Retina (tissue), 1 donor: Measurements from ENCODE around the gene PTPRN2.
"Not testable (repeated sequence)": the region's sequence is repeated elsewhere in the genome, so short reads cannot be mapped to it uniquely, and the experiment has no call there.

Source experiments
- DNase-seq: peaks from one replicate; pipeline ENCODE4 v3.0.0-alpha.2; 2016

The PTPRN2 gene

GRCh38 chr7:157847756-157848487, 739.7 kb downstream of the PTPRN2 start:
- not testable (repeated sequence) for DNase-seq

GRCh38 chr7:157846746-157847145, 740.9 kb downstream of the PTPRN2 start:
- not testable (repeated sequence) for DNase-seq

- DNase-seq, result no peak
These were observed 741.4 kb downstream of the PTPRN2 start for GRCh38 chr7:157846271-157846670.

GRCh38 chr7:157845203-157845835, 742.3 kb downstream of the PTPRN2 start:
- no peak for DNase-seq

DNA sequence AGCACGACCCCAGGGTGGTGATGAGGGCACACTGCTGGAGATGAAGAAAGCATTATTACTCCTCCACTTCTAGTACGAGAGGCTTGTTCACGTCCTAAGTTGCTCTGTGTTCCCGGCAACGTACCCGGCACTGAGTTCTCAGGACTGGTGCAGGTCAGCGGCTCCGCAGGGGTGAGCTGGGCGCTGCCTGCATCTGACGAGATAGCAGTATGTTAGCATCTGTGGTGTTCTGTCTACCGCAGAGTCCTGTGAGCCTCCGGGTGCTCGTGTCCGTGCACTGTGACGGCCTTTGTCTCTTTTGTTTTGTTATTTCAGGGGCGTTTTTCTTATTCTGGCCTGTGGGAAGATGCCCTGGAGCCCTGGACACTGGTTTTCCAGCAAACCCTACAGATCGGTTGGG, 743.0 kb downstream of the PTPRN2 start:
- no peak for DNase-seq

- DNase-seq, result no peak
These were observed 743.5 kb downstream of the PTPRN2 start for GRCh38 chr7:157844141-157844540.

- no peak for DNase-seq
These were observed 744.1 kb downstream of the PTPRN2 start for GRCh38 chr7:157843336-157844140.

GRCh38 chr7:157841773-157842370, 745.8 kb downstream of the PTPRN2 start:
- no peak for DNase-seq

- peak; percentile 68 for DNase-seq
These were observed 746.5 kb downstream of the PTPRN2 start for GRCh38 chr7:157840914-157841772.

- DNase-seq, result no peak
These were observed 747.3 kb downstream of the PTPRN2 start for GRCh38 chr7:157840174-157840913.

- DNase-seq, result no peak
These were observed 747.9 kb downstream of the PTPRN2 start for GRCh38 chr7:157839672-157840167.

DNA sequence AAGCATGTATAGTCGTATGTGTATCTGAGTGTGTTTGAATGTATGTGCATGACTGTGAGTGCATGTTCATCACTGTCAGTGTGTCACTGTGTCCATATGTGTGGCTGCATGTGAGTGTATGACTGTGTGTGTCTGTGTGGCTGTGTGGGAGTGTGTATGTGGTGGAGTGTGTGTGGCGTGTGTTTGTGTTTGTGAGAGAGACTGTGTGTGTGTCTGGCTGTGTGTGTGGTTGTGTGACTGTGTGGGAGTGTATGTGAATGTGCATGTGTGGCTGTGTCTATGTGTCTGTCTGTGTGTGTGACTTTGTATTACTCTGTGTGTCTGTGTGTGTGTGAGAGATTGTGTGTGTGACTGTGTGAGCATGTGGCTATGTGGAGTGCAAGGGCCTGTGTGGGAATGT, 748.4 kb downstream of the PTPRN2 start:
- DNase-seq, result no peak

GRCh38 chr7:157837561-157837960, 750.1 kb downstream of the PTPRN2 start:
- DNase-seq, result no peak

GRCh38 chr7:157837047-157837446, 750.6 kb downstream of the PTPRN2 start:
- no peak for DNase-seq

- no peak for DNase-seq
These were observed 753.0 kb downstream of the PTPRN2 start for GRCh38 chr7:157834501-157835163.

DNA sequence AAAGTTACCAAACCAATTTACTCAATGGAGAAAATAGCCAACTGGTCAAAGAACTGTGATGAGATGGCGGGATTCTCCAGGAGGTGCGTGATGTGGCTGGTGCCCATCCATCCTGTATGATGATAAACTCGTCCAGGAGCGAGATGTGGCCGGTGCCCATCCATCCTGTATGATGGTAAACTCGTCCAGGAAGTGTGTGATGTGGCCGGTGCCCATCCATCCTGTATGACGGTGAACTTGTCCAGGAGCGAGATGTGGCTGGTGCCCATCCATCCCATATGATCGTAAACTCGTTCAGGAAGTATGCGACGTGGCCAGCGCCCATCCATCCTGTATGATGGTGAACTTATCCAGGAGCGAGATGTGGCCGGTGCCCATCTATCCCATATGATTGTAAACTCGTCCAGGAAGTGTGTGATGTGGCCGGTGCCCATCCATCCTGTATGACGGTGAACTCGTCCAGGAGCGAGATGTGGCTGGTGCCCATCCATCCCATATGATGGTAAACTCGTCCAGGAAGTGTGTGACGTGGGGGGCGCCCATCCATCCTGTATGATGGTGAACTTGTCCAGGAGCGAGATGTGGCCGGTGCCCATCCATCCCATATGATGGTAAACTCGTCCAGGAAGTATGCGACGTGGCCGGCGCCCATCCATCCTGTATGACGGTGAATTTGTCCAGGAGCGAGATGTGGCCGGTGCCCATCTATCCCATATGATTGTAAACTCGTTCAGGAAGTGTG, 754.6 kb downstream of the PTPRN2 start:
- DNase-seq, result no peak

DNA sequence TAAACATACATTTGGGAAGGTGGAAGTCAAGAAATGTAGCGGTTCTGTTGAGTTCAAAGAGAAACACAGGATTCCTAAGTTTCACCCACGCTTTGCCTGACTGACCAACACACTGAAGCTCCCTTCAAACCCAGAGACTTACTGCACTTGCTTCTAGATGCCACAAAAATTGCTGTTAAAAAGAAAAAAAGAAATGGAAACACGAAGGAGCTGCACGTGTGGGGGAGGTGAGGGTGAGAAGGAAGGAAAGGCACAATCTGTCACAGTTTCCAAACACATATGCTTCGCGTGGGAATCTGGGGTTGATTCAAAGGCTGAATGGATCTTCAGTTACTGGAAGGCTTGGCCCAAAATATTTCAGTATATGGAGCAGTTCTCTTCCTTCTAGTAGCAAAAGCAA, 755.2 kb downstream of the PTPRN2 start:
- DNase-seq, result no peak

- no peak for DNase-seq
These were observed 755.6 kb downstream of the PTPRN2 start for GRCh38 chr7:157832006-157832405.

DNA sequence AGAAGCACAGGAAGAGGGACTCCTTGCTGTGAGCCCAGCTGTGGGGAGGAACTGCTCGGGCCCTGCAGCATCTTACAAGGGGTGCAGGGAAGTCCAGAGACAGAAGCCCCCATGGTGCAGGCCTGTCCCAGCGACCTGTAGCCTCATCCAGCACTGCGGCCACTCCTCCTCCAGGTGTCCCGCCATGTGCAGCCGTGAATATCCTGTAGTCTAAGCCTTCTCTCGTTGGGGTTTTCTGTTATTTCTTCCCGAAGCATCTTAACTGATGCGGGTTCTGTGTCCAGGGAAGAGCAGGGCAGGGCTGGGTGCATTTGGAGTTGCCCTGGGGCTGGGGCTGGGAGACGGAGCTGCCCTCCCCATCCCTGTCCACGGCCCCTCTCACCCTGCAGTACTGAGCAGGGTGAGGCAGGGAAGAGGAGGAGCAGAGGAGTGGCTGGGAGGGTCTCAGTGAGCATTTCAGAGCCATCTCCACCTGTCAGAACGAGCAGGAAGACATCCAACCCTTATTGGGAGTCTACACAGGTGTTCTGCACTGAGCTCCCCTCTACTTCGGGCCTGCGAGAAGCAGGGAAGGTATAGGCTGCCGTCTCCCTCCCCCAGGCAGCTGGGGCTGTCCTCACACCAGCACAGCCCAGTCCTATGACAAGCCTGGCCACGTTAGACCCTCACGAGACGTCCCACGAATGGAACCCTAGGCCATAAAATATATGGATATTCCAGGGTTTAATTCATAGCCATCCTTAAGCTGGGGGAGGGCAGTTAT, 756.3 kb downstream of the PTPRN2 start:
- DNase-seq, result no peak
